ENCODE results near the gene FCHSD1.

DNA sequence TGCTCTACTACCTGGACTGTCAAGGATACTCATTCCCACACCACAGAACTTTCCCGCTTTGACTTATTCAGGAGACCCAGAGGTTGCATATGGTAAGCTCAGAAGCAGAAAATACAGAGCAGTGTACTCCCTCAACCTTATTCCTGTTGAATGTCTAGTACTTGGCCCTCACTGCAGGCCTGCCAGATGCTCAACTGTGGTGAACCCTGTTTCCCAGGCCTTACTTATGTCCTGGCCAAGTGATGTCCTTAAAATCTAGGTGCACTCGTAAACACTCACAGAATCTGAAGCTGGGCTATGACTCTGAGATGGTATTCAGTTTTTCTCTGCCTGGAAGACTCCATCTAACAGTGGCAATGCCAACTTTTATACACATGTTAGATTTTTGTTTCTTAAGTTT, 53.4 kb downstream of the FCHSD1 start:
- TF ChIP-seq, protein P1, sequence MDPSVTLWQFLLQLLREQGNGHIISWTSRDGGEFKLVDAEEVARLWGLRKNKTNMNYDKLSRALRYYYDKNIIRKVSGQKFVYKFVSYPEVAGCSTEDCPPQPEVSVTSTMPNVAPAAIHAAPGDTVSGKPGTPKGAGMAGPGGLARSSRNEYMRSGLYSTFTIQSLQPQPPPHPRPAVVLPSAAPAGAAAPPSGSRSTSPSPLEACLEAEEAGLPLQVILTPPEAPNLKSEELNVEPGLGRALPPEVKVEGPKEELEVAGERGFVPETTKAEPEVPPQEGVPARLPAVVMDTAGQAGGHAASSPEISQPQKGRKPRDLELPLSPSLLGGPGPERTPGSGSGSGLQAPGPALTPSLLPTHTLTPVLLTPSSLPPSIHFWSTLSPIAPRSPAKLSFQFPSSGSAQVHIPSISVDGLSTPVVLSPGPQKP (IDR thresholded peaks at IDR 0.05; ENCODE audit: borderline replicate concordance, low read depth, low read length): no peak
- TF ChIP-seq NFE2L2 (IDR thresholded peaks at IDR 0.05; ENCODE audit: low read depth, low read length): no peak
- TF ChIP-seq, protein P2, sequence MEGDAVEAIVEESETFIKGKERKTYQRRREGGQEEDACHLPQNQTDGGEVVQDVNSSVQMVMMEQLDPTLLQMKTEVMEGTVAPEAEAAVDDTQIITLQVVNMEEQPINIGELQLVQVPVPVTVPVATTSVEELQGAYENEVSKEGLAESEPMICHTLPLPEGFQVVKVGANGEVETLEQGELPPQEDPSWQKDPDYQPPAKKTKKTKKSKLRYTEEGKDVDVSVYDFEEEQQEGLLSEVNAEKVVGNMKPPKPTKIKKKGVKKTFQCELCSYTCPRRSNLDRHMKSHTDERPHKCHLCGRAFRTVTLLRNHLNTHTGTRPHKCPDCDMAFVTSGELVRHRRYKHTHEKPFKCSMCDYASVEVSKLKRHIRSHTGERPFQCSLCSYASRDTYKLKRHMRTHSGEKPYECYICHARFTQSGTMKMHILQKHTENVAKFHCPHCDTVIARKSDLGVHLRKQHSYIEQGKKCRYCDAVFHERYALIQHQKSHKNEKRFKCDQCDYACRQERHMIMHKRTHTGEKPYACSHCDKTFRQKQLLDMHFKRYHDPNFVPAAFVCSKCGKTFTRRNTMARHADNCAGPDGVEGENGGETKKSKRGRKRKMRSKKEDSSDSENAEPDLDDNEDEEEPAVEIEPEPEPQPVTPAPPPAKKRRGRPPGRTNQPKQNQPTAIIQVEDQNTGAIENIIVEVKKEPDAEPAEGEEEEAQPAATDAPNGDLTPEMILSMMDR (conservative IDR thresholded peaks at IDR 0.05; ENCODE audit: low read depth, low read length): no peak
- no peak for TF ChIP-seq CEBPB (IDR thresholded peaks at IDR 0.05; ENCODE audit: low read depth, low read length)
- TF ChIP-seq POLR2A (IDR thresholded peaks at IDR 0.05; ENCODE audit: low read depth, low read length): no peak
- no peak for TF ChIP-seq MAZ (IDR thresholded peaks at IDR 0.05; ENCODE audit: borderline replicate concordance, low read depth, low read length)
- TF ChIP-seq, protein P3, sequence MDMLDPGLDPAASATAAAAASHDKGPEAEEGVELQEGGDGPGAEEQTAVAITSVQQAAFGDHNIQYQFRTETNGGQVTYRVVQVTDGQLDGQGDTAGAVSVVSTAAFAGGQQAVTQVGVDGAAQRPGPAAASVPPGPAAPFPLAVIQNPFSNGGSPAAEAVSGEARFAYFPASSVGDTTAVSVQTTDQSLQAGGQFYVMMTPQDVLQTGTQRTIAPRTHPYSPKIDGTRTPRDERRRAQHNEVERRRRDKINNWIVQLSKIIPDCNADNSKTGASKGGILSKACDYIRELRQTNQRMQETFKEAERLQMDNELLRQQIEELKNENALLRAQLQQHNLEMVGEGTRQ (IDR thresholded peaks at IDR 0.05; ENCODE audit: low read depth, low read length): no peak

Measured in IMR-90 (cell line).